Osteoblast (primary cell): ENCODE results near the gene MAP4K4. TPM values are rescaled to one million over a fixed set of nuclear protein-coding genes. Genes with fewer than 3 reads are reported as not detected.

Experiments
- DNase-seq: peaks from one replicate; pipeline ENCODE4 v3.0.0; 2011; ENCODE audit warnings: low spot score, mixed read lengths; ENCODE audit not compliant: insufficient read length; ENCODE audit errors: missing footprints
- H2AFZ ChIP-seq: 2 replicates; pipeline ENCODE4 v1.6.0; 2011; ENCODE audit warnings: mild to moderate bottlenecking, low read length
- H3K27ac ChIP-seq: 2 replicates; pipeline ENCODE4 v1.5.1; 2011; ENCODE audit warnings: mild to moderate bottlenecking, low read depth, low read length, moderate library complexity
- H3K27me3 ChIP-seq: 2 replicates; pipeline ENCODE4 v1.6.0; 2012; ENCODE audit warnings: mild to moderate bottlenecking, control low read depth, inconsistent platforms, low read length, moderate library complexity; ENCODE audit not compliant: insufficient read depth
- H3K36me3 ChIP-seq: 2 replicates; pipeline ENCODE4 v1.5.1; 2011; ENCODE audit warnings: mild to moderate bottlenecking, low read length, control low read depth, moderate library complexity; ENCODE audit not compliant: insufficient read depth
- H3K4me1 ChIP-seq: 2 replicates; pipeline ENCODE4 v1.5.1; 2011; ENCODE audit warnings: mild to moderate bottlenecking, low read length, control low read depth, moderate library complexity; ENCODE audit not compliant: insufficient read depth
- H3K4me2 ChIP-seq: 2 replicates; pipeline ENCODE4 v1.6.0; 2011; ENCODE audit warnings: mild to moderate bottlenecking, low read length; ENCODE audit not compliant: insufficient read depth
- H3K4me3 ChIP-seq: fragments of 200-600 bp; sonication (generic); 3 replicates; pipeline ENCODE4 v1.5.1; 2012; ENCODE audit warnings: mild to moderate bottlenecking, low read length, inconsistent platforms; ENCODE audit not compliant: insufficient read depth
- H3K79me2 ChIP-seq: 2 replicates; pipeline ENCODE4 v1.6.0; 2012; ENCODE audit warnings: mild to moderate bottlenecking, low read length, control low read depth, inconsistent platforms; ENCODE audit not compliant: insufficient read depth
- H3K9me3 ChIP-seq: 2 replicates; pipeline ENCODE4 v1.5.1; 2011; ENCODE audit warnings: low read depth, low read length, control low read depth
- H4K20me1 ChIP-seq: 2 replicates; pipeline ENCODE4 v1.6.0; 2012; ENCODE audit warnings: mild to moderate bottlenecking, low read length, control low read depth; ENCODE audit not compliant: insufficient read depth
- total RNA-seq: library from RNA; depleted of rRNA; stranded (reverse); fragments of >200 nt; gene quantifications from 2 replicates; pipeline ENCODE4 v1.2.3, GENCODE V29; 2012
- TF ChIP-seq, protein P1 (sequence below): IDR thresholded peaks from 2 replicates; pipeline ENCODE4 v1.5.1; 2011; ENCODE audit warnings: mild to moderate bottlenecking, low read depth, low read length, moderate library complexity; ENCODE audit errors: extremely low read depth

The MAP4K4 gene
- total RNA-seq, 1 donor, result 231 TPM

DNA sequence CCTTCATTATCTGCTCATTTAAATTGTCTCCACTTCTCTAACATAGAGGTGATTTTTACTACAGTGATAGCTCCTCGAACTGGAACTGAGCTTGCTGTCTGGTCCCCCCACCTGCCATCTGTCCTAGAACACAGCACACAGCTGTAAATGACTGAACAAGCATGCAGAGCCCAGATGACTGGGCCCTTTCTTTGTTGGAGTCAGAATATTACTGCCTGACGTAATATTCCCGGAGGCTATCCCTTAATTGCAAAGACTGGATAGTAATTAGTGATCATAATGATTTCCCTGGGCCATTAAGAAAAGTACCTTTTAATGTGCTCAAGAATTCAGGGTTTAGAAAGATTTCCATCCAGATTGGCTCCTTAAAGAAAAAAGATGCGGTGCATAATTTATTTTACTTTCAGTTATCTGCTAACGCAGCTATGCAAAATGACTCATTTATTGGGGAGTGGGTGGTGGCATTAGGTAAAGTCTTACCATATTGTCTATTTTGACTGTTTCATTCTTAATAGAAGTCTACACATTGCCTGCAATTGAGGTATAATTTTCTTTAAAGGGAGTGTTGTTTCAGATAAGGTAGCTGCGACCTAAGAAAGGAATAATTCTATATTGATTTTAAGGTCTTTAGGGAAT lies 84.4 kb downstream of the MAP4K4 start:
- H3K4me3 ChIP-seq, result no peak overlapping the region
- H4K20me1 ChIP-seq, result peaks cover 95% of the 10 kb centered on the region
- peaks cover 99% of the 10 kb centered on the region for H3K79me2 ChIP-seq
- no peaks in the 10 kb centered on the region for H3K27me3 ChIP-seq
- no peak overlapping the region for H3K4me2 ChIP-seq
- TF ChIP-seq, protein P1, sequence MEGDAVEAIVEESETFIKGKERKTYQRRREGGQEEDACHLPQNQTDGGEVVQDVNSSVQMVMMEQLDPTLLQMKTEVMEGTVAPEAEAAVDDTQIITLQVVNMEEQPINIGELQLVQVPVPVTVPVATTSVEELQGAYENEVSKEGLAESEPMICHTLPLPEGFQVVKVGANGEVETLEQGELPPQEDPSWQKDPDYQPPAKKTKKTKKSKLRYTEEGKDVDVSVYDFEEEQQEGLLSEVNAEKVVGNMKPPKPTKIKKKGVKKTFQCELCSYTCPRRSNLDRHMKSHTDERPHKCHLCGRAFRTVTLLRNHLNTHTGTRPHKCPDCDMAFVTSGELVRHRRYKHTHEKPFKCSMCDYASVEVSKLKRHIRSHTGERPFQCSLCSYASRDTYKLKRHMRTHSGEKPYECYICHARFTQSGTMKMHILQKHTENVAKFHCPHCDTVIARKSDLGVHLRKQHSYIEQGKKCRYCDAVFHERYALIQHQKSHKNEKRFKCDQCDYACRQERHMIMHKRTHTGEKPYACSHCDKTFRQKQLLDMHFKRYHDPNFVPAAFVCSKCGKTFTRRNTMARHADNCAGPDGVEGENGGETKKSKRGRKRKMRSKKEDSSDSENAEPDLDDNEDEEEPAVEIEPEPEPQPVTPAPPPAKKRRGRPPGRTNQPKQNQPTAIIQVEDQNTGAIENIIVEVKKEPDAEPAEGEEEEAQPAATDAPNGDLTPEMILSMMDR, result no peak
- H3K27ac ChIP-seq, result no peak overlapping the region
- H3K9me3 ChIP-seq, result no peaks in the 10 kb centered on the region
- peaks cover 11% of the 10 kb centered on the region for H3K4me1 ChIP-seq
- H2AFZ ChIP-seq, result no peak overlapping the region
- DNase-seq, result no peak
- peaks cover 8% of the 10 kb centered on the region for H3K36me3 ChIP-seq

DNA sequence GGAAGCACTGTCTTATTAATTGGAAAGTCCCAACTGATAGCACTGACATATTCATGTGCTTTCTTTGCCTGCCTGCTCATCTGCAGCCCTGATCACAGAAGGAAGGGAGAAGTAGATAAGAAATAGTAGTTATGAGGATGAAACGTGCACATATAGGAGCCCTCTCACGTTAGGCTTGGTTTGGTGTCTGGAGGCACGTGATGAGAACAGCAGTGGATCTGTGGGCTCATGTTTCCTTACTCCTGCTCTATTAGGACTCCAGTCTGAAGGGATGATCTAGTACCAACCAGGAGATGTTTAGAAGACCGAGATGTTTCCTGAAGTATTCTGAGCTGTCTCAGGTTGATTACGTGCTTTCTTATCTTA lies 84.9 kb downstream of the MAP4K4 start:
- Histone ChIP-seq H2AFZ (no peak overlapping the region), H4K20me1 (peaks cover 95% of the 10 kb centered on the region), H3K4me2 (no peak overlapping the region), H3K4me1 (peaks cover 16% of the 10 kb centered on the region), H3K9me3 (no peaks in the 10 kb centered on the region), H3K27me3 (no peaks in the 10 kb centered on the region), H3K36me3 (peaks cover 8% of the 10 kb centered on the region), H3K4me3 (no peak overlapping the region), H3K27ac (no peak overlapping the region), H3K79me2 (peaks cover 99% of the 10 kb centered on the region)
- TF ChIP-seq, protein P1, result no peak
- DNase-seq, result no peak

DNA sequence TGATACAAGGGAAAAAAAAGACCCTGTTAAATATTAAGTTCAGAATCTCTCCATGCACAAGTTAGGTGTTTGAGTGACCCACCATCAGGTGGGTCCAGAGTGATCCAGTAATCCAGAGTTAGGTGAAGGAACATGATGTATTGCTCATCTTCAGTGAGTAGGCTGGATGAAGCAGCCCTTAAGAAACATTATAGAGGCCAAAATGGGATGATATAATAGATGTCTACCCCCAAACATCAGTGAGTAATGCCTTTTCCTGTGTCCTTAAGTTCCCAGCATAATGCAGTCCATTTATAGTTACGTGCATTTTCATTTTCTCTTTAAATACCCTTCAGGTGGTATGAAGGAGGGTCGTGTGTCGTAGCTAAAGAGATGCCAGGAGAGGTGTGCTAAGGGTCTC lies 89.6 kb downstream of the MAP4K4 start:
- H3K4me3 ChIP-seq, result no peak overlapping the region
- no peaks in the 10 kb centered on the region for H3K9me3 ChIP-seq
- TF ChIP-seq, protein P1, result no peak
- peaks cover 31% of the 10 kb centered on the region for H3K4me1 ChIP-seq
- no peaks in the 10 kb centered on the region for H3K27me3 ChIP-seq
- H2AFZ ChIP-seq, result no peak overlapping the region
- H3K4me2 ChIP-seq, result peak overlapping the region; percentile 71
- peak overlapping the region; percentile 77 for H3K27ac ChIP-seq
- peaks cover 69% of the 10 kb centered on the region for H4K20me1 ChIP-seq
- H3K79me2 ChIP-seq, result peaks cover 98% of the 10 kb centered on the region
- H3K36me3 ChIP-seq, result peaks cover 19% of the 10 kb centered on the region
- DNase-seq, result no peak

DNA sequence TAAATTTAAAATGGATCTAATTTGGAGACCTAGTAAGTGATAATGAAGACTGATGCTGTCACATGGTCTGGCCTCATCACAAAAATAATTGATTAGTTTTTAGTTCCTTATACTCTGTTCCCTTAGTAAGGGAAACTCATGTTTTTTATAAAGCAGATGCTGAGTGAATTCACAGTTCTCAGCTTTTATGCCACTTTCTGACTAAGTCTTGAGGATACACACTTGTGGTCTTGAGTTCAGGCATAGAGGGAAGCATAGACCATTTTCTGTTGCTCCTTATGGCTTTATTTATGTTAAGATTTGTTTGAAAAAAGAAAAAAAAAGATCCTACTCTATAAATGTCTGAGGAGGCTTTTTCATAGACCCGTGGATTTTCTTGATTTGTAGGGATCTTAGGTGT lies 91.1 kb downstream of the MAP4K4 start:
- Histone ChIP-seq H3K79me2 (peaks cover 98% of the 10 kb centered on the region), H3K27ac (peak overlapping the region; percentile 45), H3K4me1 (peaks cover 31% of the 10 kb centered on the region), H3K27me3 (no peaks in the 10 kb centered on the region), H3K4me2 (no peak overlapping the region), H2AFZ (no peak overlapping the region), H3K4me3 (no peak overlapping the region), H3K9me3 (no peaks in the 10 kb centered on the region), H4K20me1 (peaks cover 64% of the 10 kb centered on the region), H3K36me3 (peaks cover 21% of the 10 kb centered on the region)
- TF ChIP-seq, protein P1, result no peak
- no peak for DNase-seq
